Amniotic stem cell (primary cell): ENCODE results near the gene SPTBN1.

Experiments used
- DNase-seq: peaks from one replicate; lab custom pipeline; 2025; lab: John Stamatoyannopoulos, UW

The SPTBN1 gene

GRCh38 chr2:54556621-54557121, 100.5 kb downstream of the SPTBN1 start:
- DNase-seq: no peak

GRCh38 chr2:54557211-54557600, 101.1 kb downstream of the SPTBN1 start:
- no peak for DNase-seq

DNA sequence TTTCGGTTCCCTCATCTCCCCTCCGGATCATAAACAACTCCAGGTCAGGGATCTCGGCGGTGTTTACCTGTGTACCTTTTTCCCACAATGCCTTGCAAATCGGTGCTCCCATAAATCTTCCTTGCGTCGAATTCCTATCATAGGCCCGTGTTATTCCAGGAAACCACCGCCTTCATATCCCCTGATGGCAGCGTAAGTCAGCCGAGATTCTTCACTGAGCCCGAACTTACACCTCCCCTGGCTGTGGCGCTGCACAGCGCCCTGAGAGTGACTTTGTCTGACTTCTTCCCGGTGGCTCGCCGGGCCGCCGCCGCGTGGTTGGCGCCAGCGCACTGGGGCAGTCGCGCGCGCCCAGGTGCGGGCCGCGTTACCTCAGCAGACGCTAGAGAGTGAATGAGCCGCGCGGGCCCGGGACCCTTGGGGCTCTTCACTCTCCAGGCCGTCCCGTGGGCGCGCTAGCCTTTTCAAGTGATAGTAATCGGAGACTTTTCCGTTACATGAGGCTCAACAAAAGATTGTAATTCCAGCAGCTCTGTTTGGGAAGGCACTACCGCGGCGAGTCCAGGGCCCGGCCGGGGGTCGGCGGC, 101.6 kb downstream of the SPTBN1 start:
- no peak for DNase-seq

DNA sequence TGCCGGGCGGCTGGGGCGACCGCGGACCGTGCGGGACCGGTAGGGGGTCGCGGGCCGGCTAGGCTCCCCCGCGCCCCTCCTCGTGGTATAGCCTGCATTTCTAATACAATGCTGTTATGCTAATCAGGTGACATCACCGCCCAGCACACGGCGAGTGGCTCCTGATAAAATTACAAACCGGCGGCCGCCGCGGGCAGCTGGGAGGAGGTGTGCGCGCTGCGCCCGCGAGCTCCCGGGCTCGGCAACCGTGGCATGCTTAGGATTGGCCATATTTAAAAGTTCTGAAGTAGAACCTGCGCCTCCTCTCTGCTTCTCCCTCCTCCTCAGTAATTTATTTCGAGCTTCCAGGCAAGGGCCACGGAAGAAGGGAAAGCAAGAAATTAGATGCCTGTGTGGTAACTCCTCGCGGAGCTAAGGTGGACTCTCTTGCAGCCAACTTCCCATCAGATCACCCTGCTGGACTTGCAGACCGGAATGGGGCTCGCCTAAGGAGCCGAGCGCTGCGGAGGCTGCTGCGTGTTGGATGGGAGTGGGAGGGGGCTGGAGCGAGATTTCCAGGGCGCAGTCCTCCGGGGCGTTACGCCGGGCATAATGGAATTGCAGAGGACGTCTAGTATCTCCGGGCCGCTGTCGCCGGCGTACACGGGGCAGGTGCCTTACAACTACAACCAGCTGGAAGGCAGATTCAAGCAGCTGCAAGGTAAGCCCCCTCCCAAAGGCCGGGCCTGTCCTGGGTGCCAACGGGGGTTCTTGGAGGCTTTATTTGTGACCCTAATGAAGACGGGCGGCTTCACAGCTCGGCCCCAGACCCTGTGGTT, 102.3 kb downstream of the SPTBN1 start:
- peak; percentile 43 for DNase-seq

GRCh38 chr2:54559006-54559445, 102.9 kb downstream of the SPTBN1 start:
- no peak for DNase-seq

DNA sequence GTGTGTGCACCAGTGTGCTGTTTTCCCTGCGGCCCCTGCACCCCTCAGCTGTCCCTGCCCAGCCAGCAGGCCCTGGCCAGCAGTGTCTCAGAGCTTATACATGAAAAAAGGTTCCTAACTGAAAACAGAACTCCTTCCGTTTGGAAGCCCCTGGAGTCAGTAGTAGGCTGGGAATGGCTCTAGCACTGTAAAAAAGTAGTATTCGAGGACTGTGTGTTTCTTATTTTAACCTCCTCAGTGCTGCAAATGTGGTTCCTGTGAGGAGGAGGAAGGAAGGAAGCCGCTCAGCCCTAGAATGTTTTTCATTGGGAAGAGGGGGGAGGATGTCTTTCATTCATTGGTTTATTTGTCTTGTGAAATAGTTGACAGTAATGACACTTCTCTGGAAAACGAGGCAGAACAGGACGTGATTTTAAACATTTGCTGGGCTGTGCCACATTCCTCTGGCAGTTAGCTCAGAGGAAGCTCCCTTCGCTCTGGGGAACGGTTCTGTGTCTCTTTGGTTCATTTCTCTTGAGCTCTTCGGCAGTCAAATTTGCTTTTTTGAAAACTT, 103.5 kb downstream of the SPTBN1 start:
- DNase-seq: peak; percentile 48

DNA sequence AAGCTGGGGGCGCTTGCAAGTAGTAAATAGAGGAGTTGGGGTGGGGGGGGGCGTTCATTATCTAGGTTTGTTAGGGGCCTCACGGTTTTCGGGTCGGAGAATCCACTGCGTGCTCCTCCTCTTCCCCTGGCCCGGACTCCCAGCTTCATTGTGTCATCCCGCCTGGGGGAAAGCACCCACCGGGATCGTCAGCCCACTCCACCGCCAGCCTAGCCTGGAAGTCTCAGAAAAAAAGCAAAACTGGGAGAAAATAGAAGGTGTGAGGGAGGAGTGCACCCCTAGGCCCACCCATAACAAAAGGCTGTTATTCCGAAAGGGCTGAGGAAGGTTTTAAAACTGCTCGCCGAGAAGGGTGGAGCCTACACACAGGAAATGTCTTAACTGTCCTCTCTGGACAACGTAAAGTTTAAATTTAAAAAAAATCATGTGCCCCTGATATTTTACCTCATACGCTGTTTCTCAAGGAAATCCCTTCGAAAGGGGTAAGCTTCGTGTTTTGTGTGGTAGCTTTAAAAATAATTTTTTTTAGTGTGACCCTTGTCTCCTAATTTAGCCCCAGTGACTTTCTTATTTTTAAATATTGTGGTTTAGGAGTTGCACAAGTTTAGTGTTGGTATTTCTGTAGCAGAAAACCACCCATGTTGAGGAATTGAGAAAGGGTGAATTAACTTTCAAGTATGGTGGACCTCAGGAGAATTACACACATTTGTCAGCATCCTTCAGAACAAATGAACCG, 104.2 kb downstream of the SPTBN1 start:
- DNase-seq: peak; percentile 32

- no peak for DNase-seq
Measured at GRCh38 chr2:54561010-54561409, 104.9 kb downstream of the SPTBN1 start.

DNA sequence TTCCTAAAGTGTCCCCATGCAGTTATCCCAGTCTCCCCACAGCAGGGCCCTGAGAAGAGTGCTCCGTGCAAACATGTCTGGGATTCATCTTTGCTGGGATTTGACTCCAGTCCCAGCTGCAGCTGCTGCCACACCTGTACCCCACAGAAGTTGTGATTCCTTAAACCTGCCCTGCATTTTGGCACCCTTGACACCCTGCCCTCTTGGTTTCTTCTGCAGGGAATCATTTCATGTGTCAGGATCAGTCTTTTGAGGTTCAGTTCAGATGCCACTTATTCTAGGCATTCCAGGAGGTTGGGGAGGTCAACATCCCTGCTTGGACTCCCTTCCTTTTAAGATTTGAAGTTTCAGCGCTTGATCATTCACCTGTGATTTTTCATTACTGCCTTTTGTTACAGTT, 108.3 kb downstream of the SPTBN1 start:
- no peak for DNase-seq

DNA sequence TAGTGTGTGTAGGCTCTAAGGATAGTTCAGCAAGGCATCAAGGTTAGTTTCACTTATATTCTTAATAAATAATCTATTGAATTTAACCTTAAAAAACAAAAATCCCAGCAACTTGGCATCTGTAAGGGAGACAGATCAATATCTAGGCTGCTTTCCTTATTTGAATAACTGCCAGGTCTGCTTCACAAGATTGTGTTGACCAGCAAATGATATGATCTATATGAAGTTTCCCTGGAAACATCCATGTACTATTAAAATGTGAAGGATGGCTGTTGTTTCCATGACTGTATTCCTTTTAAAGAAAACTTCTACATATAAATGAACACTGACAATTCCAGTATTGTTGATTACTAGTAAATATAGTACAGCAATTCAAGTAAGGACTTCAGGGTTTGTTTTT, 109.4 kb downstream of the SPTBN1 start:
- no peak for DNase-seq

DNA sequence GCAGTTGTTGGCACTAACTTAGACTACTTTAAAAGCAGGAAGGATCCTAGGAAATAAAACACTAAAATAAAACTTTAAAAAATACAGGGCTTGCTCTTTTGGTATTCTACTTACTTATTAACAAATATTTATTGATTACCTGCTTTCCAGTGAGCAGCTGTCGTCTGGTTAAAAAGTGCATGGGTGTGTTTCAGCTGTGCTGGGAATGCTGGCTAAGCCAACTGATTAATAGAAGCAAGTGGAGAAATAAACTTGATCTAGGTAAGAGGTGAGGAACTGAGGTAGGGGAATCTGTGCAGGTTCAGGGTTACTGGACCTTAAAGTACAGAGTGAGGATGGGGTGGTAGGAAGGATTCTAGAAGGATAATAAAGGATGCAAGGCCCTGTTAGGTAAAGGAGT, 110.8 kb downstream of the SPTBN1 start:
- DNase-seq: no peak

GRCh38 chr2:54568876-54569321, 112.8 kb downstream of the SPTBN1 start:
- no peak for DNase-seq

DNA sequence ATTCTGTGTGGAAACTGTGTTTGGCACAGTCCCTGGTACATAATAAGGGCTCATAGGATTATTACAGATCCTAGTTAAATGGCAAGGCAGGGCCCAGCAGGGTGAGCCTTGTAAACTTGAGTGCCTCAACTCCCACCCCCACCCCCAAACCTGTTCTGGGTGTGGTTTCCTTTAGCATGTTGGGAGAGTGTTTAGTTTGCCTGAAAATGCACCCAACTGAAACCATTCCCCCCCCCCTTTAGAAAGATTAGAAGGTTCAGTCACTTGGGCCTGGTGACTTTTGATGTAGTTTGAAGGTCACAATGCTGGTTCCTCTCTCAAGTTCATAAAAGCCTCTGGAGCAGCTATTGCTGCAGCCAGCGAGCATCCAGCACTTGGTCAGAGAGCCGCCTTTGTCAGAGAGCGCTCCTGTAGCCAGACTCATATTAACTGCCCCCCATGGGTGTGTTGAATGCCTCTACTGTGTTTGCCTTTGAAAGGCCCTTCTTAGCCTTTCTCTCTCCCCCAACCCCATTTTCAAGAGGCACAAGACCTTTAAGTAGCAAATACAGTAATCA, 113.7 kb downstream of the SPTBN1 start:
- no peak for DNase-seq

- no peak for DNase-seq
Measured at GRCh38 chr2:54570321-54570855, 114.3 kb downstream of the SPTBN1 start.

GRCh38 chr2:54570925-54571694, 115.0 kb downstream of the SPTBN1 start:
- DNase-seq: no peak

DNA sequence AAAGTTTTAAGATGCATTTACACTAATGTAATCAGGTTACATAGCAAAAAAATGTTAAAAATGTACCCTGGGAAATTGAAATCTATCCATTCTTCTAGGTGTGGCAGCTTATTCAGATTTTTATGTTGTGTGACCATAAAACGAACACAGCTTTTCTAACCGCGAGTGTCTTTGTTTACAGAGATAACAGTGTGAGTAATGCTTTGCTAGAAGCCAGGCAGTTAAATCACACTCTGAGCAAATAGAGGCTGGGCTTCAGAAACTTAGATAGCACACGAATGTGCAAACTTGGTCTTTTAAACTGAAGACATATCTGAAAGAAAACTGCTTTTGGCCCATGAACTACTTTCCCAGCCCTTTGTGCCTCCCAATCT, 116.1 kb downstream of the SPTBN1 start:
- peak; percentile 79 for DNase-seq

- no peak for DNase-seq
Measured at GRCh38 chr2:54572636-54573536, 116.8 kb downstream of the SPTBN1 start.

- DNase-seq: no peak
Measured at GRCh38 chr2:54573537-54573919, 117.4 kb downstream of the SPTBN1 start.

DNA sequence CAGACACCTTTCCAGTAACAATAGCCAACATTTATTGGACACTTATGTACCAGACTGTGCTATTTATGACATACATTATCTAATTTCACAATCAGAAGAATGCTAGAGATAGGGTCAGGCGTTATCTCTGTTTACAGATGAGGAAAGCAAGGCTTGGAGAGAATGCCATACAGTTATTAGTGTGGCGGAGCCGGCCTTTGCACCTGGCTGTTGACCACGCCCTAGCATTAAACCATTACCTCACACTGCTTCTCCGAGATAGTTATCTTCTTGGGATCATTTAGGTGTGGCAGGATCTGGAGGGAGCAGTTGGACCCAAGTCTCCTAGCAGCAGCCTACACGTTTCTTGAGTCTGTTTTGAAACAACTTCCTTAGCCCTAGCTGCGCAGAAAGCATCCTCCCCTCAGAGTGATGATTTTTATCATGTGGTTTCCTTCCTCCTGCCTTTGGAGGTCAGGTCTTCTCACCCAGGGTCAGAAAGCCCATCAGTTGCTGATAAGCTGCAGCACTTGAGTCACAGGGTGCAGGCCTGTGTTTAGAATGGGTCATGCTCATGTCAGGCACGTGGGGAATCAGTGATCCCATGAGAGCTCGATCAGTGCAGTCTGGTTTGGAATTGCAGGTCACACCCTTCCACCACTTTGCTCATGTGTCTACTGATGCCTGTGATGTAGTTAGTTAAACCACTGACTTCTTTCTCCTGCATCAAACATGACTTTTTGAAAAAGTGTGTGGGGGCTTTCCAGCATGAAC, 118.2 kb downstream of the SPTBN1 start:
- DNase-seq: no peak
